HG02938 (cell line): Measurements from ENCODE around the gene SKAP1.
"Not testable (repeated sequence)": the region's sequence is repeated elsewhere in the genome, so short reads cannot be mapped to it uniquely, and the experiment has no call there.

Source experiments
- ATAC-seq: cut with Tn5 transposase; IDR thresholded peaks from one replicate; pipeline ENCODE4 v1.9.1; 2021; ENCODE audit warnings: mild to moderate bottlenecking, moderate library complexity; ENCODE audit not compliant: unreplicated experiment

SKAP1 gene

DNA sequence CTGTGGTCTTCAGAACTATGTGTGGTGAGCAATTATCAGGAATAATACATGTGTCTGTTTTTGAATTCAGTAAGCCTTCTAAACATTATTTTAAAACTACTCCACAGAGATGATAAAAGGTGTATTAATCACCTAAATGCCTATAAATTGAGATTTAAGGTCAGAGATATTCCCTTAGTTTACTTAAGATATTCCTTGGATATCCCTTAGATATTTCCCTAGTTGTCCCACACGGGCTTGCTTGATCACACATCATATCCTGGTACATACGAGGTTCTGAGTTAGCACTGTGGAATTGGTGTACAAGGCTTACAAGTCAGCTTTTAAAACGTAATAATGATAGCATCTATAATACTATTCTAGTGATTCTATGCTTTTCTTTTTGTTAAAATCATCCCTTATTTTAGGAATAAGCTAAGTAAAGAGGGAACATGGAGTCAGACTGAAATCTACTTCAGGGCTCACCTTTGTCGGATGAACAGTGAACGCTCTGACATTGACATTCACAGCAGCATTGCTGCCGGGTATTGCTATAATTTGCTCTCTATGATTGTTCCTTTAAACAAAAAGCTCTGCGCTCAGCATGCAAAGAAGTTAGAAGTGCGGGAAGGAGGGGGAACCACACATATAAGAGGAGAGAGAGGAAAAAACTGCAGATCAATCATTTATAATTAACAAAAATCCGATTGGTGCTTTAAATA lies 136.5 kb downstream of the SKAP1 start:
- ATAC-seq, result no peak

DNA sequence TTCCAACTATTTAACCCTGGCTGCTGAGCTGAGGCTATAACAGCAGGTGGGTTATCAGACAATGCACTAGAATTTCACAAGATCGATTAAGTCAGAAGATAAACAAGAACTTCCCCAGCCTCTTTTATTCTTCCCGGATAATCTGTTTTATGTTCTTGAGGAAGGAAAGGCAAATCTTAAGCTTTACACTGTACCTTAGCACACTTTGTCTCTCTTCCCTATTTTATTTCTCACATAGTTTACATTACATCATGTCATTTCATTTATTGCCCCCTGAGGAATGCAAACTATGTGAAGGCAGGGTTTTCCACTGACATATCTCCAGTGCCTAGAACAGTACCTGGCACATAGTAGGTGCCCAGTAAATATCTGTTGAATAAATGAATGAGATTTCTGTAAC lies 139.6 kb downstream of the SKAP1 start:
- ATAC-seq, result no peak

- not testable (repeated sequence) for ATAC-seq
These were observed 143.1 kb downstream of the SKAP1 start for GRCh38 chr17:48286917-48287316.

- ATAC-seq, result no peak
These were observed 144.4 kb downstream of the SKAP1 start for GRCh38 chr17:48285614-48286013.

- no peak for ATAC-seq
These were observed 146.1 kb downstream of the SKAP1 start for GRCh38 chr17:48283907-48284306.

- no peak for ATAC-seq
These were observed 146.6 kb downstream of the SKAP1 start for GRCh38 chr17:48283411-48283810.

DNA sequence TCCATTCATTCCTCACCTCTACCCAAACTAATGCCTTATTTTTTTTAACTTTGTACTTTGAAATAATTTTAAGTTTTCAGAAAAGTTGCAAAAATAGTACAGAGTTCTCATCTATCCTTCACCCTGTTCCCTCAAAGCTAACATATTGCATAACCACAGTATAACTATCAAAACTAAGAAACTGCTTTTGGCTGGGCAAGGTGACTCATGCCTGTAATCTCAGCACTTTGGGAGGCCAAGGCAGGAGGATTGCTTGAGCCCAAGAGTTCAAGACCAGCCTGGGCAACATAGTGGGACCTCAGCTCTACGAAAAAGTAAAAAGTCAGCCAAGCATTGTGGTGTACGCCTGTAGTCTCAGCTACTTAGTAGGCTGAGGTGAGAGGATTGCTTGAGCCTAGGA lies 147.7 kb downstream of the SKAP1 start:
- ATAC-seq, result no peak

DNA sequence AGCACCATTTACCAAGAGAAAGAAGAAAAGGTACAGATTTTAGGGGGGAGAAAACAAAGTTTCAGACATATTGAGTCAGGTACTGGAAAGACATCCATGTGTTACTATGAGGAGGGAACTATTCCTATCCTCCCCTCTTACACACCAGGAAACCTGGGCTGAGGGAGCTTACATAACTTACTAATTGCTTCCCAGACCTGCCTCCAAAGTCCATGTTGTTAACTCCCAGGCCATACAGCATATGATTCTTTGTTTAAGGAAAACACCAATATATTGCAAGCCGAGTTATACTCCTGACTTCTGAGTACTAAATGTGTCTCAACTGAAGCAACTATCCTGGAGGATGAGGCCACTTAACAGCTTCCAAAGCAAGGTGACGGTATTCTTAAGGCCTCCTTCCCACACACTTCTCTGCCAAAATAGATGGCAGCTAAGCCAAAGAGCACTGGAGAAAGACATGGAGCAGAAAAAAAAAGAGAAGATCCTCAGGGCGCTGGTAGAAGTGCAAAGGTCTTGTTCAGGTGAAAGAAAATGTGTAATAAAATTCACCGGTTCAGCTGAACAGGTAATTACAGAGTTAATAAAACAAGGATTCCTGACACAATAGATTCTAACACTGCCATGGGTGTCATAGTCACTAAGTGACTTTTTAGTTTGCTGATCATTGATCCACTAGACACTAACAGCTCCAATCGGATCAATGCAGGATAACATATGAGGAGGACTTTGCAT lies 151.1 kb downstream of the SKAP1 start:
- no peak for ATAC-seq

GRCh38 chr17:48276776-48277175 lies 153.2 kb downstream of the SKAP1 start:
- ATAC-seq, result no peak

GRCh38 chr17:48270899-48271298 lies 159.1 kb downstream of the SKAP1 start:
- ATAC-seq, result no peak

- ATAC-seq, result no peak
These were observed 160.8 kb downstream of the SKAP1 start for GRCh38 chr17:48269209-48269608.

GRCh38 chr17:48263731-48264035 lies 166.3 kb downstream of the SKAP1 start:
- ATAC-seq, result no peak

- no peak for ATAC-seq
These were observed 166.9 kb downstream of the SKAP1 start for GRCh38 chr17:48262982-48263730.

DNA sequence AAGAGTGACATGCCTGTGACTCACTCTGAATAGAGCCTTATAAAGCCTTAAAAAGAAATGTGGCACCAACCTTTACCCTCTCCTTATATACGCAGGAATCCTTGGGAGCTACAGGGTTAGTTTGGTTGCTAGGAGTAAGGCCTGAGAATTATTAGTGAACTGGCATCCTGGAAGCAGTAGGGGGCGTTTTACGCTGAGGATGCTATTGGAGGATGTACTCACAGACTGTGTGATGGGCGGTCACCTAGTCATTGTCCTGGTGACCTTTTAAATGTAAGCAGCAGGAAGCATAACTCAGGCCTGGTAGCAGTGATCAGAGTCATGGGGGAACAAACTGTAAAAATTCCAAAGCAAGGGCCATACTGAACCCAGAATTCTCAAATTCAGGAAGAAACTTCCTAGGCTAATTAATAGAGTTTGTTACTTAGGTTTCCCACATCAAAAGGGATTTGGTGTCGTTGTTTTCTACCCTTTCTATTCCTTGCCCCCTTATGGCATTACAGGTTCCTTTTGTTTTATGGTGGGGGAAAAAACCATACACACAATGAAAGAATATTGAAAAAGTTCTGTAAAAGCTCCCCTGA lies 168.6 kb downstream of the SKAP1 start:
- no peak for ATAC-seq

DNA sequence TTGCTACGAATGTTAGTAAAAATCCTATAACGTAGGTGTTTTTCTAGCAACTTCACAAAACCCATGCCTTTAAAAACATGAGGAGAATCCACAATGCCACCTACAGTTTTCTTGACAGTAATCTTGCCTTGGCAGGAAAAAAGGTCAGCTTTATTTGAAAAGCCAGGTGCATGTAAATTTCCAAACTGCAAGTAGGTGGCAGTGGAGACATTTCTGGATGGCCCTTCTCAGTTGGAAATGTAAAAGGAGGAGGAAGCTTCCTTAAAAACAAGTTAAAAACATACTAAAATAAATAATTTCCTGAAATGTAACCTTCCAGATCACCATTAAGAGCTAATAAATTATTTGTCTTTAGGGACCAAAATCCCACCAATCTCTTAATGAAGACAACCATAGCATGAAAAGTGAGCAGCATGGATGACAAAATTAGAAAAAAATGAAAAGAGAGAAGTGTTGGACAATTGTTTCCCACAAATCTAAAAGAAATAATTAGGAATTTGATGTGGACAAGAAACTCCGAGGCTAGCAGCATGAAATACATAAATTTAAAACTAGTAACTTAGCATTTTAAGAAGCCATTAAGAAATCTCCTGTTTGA lies 170.2 kb downstream of the SKAP1 start:
- no peak for ATAC-seq

DNA sequence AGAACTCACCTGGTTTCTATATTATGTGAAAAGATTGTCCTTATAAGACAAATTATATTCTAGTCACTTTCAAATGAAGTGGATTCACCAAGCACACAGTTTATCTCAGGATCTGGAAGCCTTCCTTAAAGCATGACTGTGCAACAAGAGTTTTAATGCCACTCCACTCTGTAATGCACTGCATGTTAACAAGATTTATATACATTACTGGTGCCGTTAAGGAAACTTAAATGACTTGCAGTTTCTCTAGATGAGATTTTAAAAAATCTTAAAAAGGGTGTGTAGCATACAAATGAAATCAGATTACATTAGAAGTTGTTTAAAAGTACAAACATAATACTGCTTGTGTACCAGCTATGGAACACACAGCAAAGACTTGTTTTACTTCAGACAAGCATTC lies 171.7 kb downstream of the SKAP1 start:
- ATAC-seq, result no peak

GRCh38 chr17:48255759-48256158 lies 174.3 kb downstream of the SKAP1 start:
- no peak for ATAC-seq

DNA sequence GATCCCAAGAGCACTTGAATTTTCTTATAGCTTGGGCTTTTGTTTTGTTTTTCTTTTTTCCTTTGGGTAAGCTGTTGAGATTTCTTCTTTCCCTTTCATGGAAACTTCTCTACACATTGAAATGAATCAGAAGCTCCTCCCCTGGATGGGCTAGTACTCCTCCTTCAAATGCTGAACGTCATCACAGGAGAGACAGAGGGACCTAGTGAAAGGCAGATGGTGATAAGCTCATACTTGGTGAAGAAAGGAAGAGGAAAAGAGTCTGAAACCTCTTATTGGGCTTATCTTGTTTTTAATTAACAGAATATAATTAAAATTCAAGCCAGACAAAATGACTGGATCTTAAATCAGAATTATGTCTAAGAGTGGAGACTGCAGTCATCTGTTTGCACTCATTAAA lies 175.1 kb downstream of the SKAP1 start:
- ATAC-seq, result no peak

DNA sequence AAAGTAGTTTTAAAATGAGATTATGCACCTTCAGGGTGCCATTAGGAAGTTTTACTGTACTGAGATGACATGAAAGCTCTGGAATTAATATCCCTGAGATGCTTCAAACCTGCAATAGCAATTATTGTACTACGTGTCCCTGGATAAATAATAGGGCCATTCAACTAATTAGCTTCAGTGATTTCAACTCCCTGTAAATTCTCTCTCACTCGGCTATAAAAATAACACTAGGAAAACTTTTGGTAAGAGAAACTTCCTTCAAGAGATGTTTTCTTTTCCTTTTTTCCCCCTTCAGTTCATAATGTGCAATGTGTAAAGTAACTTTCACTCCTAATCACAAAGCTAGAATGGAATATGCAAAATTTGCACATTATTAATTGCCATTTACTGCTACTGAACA lies 176.0 kb downstream of the SKAP1 start:
- ATAC-seq, result no peak

- no peak for ATAC-seq
These were observed 178.1 kb downstream of the SKAP1 start for GRCh38 chr17:48251950-48252349.

DNA sequence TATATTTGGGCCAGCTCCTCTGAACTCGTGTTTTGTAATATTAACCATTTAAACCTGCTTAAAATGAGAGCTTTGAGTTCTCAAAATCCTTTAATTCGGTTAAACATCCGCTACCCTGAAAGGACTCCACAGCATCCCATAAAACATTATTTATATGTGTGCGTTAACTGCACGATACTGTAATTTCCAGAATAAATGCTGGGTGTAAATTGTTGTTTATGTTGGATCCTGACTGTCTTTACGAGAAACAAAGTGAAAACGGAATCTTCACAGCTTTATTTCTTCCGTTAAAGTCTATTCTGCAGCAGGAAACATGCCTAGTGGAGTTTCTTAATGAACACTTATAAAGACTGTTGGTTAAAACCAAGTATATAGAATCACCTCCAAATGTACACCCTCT lies 179.1 kb downstream of the SKAP1 start:
- ATAC-seq, result no peak
